Activated naive CD4-positive, alpha-beta T cell treated with anti-CD3 and anti-CD28 coated beads for 36 hours (primary cell): ENCODE results near the gene PLXNA1. TPM values are rescaled to one million over a fixed set of nuclear protein-coding genes. Genes with fewer than 3 reads are reported as not detected.
A peak's percentile ranks its signal among the peaks of the same experiment; 100 is the strongest.

Source experiments
- CTCF ChIA-PET: fragments of 350-600 bp; sonication (Branson Sonifier 250); formaldehyde crosslinking; loops from one replicate; lab custom pipeline; 2021; ENCODE audit warnings: antibody characterized with exemption; lab: Charles Lee
- DNase-seq: peaks from one replicate; pipeline ENCODE4 v3.0.0-alpha.2; 2020
- H3K27ac Mint-ChIP-seq: one replicate; pipeline ENCODE4 v1.8.0; 2021; ENCODE audit warnings: mild to moderate bottlenecking, mixed read lengths
- H3K27me3 Mint-ChIP-seq: one replicate; pipeline ENCODE4 v1.8.0; 2021; ENCODE audit warnings: low read depth, mixed read lengths
- H3K36me3 Mint-ChIP-seq: one replicate; pipeline ENCODE4 v1.8.0; 2021; ENCODE audit warnings: low read depth, mixed read lengths
- H3K4me1 Mint-ChIP-seq: one replicate; pipeline ENCODE4 v1.8.0; 2021; ENCODE audit warnings: low read depth, mixed read lengths
- H3K4me3 Mint-ChIP-seq: one replicate; pipeline ENCODE4 v1.8.0; 2021; ENCODE audit warnings: mild to moderate bottlenecking, moderate library complexity, mixed read lengths
- H3K9me3 Mint-ChIP-seq: one replicate; pipeline ENCODE4 v1.8.0; 2021; ENCODE audit warnings: mixed read lengths
- intact Hi-C: fragments of 100-400 bp; cut with micrococcal nuclease; formaldehyde crosslinking; loops from one replicate; pipeline ENCODE4 v1.15.1; 2023
- total RNA-seq, 2 experiments: library from RNA; stranded (reverse); gene quantifications; one replicate each; pipeline ENCODE4 v1.2.3, GENCODE V29; 2021

Gene PLXNA1
- total RNA-seq, 2 experiments from 2014 or later: 5.0 to 5.8 TPM

DNA sequence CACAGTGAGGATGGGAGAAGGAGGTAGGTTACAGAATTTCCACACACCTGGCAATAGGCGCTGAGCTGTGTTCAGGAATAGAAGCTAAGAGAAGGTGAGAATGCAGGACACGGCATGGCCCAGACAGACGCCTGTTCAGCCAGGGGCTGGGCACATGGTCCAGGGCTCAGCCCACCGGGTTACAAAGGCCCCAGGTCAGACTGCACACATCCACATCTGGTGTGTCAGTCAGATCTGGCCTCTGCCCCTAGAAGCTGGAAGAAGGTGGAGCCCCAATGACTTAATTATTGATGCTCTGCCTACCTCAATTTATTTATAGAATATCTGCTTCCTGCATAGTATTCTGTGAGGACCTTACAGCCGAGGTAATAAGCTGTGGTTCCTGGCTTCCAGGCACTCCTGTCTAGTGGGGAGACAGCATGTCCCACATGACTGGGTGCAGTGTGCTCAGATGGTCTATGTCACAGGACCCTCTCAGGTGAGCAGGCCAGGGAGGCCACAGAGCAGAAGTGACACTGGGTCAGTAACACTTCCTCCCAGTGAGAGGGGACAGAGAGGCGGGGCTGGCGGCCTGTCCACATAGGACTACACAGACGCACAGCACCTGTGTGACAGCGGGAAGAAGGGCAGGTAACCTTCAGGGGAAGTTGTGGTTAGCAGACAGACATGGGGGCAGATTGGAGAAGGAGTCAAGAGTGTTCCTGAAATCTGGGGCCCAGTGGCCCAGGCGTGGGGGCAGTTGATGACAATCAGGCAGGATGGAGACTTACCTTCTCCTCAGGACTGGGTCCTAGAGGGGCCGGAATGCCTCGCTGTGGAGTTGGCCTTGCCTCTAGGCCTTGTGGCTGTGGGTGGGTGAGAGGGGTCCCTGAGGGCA is 38.6 kb upstream of the PLXNA1 start:
- no peaks in the 10 kb centered on the region for H3K4me1 Mint-ChIP-seq
- CTCF ChIA-PET: interaction anchor here (1.1 kb wide), 1 partner anchor 16 kb away, joined by 3 read pairs; no protein-coding TSS in a partner anchor
- peaks cover 4% of the 10 kb centered on the region for H3K36me3 Mint-ChIP-seq
- intact Hi-C loops: no loop called here
- no peaks in the 10 kb centered on the region for H3K9me3 Mint-ChIP-seq
- H3K4me3 Mint-ChIP-seq: no peak overlapping the region
- DNase-seq: no peak
- H3K27me3 Mint-ChIP-seq: no peaks in the 10 kb centered on the region
- H3K27ac Mint-ChIP-seq: no peak overlapping the region

DNA sequence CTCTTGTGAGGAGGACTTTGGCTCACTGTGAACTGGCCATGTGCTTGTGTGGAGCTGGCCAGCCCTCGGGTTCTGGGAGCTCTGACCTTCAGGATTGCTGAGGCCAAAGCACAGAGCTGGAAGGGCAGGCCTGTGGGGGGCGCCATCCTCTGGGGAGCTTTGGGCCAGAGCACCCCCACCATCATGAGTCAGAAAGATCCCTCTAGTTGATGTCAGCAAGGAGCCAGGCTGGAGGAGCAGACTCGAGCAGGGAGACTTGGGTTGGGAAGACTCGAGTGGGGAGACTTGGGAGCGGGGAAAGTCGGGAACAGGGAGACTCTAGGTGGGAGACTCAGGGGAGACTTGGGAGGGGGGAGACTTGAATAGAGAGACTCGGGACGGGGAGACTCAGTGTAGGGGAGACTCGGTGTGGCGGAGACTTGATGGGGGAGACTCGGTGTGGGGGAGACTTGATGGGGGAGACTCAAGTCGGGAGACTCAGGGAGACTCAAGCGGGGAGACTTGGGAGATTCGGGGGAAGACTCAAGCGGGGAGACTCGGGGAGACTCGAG is 37.7 kb upstream of the PLXNA1 start:
- Mint-ChIP-seq H3K27ac (no peak overlapping the region), H3K27me3 (no peaks in the 10 kb centered on the region), H3K4me3 (no peak overlapping the region), H3K36me3 (peaks cover 4% of the 10 kb centered on the region), H3K9me3 (no peaks in the 10 kb centered on the region), H3K4me1 (no peaks in the 10 kb centered on the region)
- CTCF ChIA-PET: interaction anchor here (1.1 kb wide), 1 partner anchor 17 kb away, joined by 3 read pairs; no protein-coding TSS in a partner anchor
- DNase-seq: no peak
- intact Hi-C loops: no loop called here

DNA sequence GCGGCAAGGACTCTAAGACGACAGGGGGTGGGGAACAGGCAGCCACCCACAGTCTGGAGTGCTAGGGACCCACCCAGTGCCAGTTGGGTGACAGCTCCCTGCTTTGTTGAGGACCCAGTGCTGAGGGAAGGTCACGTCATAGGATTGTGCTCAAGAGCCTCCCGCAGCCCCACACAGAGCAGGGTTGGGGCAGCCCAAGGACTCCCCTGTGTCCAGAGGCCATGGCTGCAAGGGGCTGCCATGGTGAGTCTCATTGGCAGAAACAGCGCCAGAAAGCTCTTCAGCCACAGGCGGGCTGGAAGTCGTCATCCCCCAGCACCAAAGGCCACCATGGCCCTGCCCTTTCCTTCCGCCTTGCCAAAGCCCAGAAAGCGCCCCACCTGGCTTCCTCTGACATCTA is 37.0 kb upstream of the PLXNA1 start:
- peaks cover 4% of the 10 kb centered on the region for H3K36me3 Mint-ChIP-seq
- H3K9me3 Mint-ChIP-seq: no peaks in the 10 kb centered on the region
- intact Hi-C loops: no loop called here
- CTCF ChIA-PET: no interaction called here
- no peak for DNase-seq
- no peaks in the 10 kb centered on the region for H3K27me3 Mint-ChIP-seq
- no peak overlapping the region for H3K4me3 Mint-ChIP-seq
- no peaks in the 10 kb centered on the region for H3K4me1 Mint-ChIP-seq
- no peak overlapping the region for H3K27ac Mint-ChIP-seq

DNA sequence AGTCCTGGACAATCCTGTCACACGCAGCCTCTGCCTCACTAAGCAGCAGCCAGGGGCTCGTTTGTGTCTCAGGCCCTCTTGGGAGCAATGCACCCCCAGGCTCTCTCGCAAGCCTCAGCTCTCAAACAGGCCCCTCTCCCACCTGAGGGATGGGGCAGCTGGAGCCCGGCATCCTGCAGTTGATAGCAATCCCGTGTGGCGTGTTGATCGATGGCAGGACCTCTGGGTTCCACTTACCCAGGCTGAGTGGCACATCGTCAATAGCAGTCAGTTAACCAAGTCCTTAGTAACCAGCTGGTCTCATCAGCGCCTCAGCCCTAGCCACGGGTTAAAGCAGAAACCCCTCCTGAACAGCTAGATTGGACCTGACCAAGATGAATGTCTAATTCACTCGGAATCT is 36.5 kb upstream of the PLXNA1 start:
- Mint-ChIP-seq H3K27ac (no peak overlapping the region), H3K4me1 (no peaks in the 10 kb centered on the region), H3K36me3 (peaks cover 4% of the 10 kb centered on the region), H3K9me3 (no peaks in the 10 kb centered on the region), H3K27me3 (no peaks in the 10 kb centered on the region), H3K4me3 (no peak overlapping the region)
- DNase-seq: no peak
- CTCF ChIA-PET: no interaction called here
- intact Hi-C loops: no loop called here

DNA sequence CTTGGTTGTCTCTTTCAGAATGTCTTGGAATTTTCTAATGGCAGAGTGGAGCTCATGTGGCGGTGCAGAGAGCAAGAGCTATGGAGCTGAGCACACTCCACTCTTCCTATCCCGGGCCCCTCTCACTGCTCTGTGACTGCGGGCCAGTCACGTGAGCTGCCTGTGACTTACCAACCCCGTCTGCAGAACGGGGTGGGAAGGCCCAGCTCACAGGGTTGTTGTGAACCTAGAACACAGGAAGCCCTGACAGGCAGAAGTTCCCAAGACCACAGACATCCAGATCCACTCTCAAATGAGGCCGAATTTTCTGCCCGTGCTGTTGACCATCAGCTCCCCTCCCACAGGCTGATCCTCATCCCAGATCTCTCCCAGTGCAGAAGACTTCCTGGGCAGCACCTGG is 35.5 kb upstream of the PLXNA1 start:
- H3K4me3 Mint-ChIP-seq: no peak overlapping the region
- DNase-seq: no peak
- H3K9me3 Mint-ChIP-seq: no peaks in the 10 kb centered on the region
- H3K4me1 Mint-ChIP-seq: no peaks in the 10 kb centered on the region
- H3K27ac Mint-ChIP-seq: no peak overlapping the region
- intact Hi-C loops: no loop called here
- H3K27me3 Mint-ChIP-seq: no peaks in the 10 kb centered on the region
- CTCF ChIA-PET: no interaction called here
- H3K36me3 Mint-ChIP-seq: peaks cover 4% of the 10 kb centered on the region

DNA sequence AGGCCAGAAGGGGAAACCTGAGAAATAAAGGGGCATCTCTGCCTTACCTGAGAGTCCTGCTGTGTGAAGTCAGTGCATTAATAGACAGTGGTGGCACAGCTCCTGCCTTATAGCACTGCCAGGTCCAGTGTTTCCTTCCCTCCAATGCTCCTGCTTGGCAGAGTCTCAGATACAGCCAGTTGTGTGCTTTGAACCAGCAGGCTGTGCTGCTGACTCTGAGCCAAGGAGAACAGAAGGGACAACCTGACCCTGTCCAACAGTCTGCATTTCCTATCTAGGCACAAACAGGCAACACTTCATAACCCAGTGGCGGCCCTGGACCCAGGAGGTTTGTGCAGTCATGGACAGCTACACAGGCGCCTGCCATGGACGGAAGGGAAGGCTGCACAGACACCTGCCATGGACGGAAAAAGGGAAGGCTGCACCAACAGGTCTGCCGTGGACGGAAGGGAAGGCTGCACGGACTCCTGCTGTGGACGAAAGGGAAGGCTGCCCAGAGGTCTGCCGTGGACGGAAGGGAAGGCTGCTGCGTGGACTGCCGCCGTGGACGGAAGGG is 33.9 kb upstream of the PLXNA1 start:
- Mint-ChIP-seq H3K4me3 (no peak overlapping the region), H3K27ac (no peak overlapping the region), H3K27me3 (no peaks in the 10 kb centered on the region), H3K9me3 (no peaks in the 10 kb centered on the region), H3K36me3 (peaks cover 4% of the 10 kb centered on the region), H3K4me1 (no peaks in the 10 kb centered on the region)
- DNase-seq: no peak
- CTCF ChIA-PET: no interaction called here
- intact Hi-C loops: no loop called here

DNA sequence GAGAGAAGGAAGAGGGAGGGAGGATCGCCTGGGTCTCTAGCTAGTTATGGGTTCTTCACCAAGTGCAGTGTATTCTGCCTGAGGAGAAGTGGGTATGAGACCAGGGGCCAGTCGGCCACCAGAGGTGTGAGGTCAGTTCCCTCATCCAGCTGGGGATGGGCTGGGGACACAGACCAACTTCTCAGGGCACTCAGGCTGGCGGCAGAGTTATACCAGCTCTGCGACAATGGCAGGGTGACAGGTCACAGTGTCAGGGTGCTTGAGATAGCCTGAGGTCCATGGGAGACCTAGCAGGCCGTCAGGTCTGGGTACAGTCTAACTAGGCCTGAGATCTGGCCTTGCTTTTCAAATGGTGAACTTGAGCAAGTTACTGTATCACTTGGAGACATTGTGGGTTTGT is 31.4 kb upstream of the PLXNA1 start:
- Mint-ChIP-seq H3K9me3 (no peaks in the 10 kb centered on the region), H3K27me3 (no peaks in the 10 kb centered on the region), H3K27ac (no peak overlapping the region), H3K4me3 (no peak overlapping the region), H3K4me1 (no peaks in the 10 kb centered on the region), H3K36me3 (peaks cover 4% of the 10 kb centered on the region)
- intact Hi-C loops: no loop called here
- DNase-seq: no peak
- CTCF ChIA-PET: no interaction called here

DNA sequence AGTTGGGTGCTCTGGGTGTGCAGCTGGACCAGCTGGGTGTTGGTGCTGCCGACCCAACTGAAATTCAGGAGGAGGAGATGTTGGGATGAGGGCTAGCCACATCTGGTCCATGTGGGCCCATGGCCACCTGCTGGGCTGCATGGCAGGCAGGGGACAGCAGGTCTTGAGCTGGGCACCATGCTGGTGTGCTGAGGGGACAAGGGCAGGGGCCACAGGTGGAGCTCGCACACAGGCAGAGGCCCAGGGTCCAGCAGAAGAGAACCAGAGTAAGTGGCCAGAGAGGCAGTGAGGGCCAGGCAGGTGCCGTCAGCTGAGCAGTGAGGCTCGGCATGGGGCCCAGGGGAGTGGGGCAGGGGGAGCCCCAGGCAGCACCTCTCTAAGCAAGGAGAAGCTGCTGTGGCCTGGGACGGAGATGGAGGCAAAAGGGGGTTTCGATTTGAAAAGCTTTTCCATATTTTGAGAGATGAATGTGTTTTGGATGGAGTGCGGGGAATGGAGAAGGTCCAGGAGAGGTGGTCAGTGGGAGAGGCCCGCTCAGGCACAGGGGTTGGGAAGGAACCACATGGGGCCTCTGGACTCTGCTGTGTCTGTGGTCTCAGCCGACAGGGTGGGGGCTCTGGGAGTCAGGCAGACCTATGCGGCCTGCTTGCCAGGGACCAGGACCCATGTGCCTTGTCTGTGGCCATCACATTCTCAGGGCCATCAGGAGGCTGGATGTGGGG is 30.5 kb upstream of the PLXNA1 start:
- intact Hi-C loops: no loop called here
- Mint-ChIP-seq H3K9me3 (no peaks in the 10 kb centered on the region), H3K27me3 (no peaks in the 10 kb centered on the region), H3K36me3 (peaks cover 4% of the 10 kb centered on the region), H3K4me3 (no peak overlapping the region), H3K4me1 (no peaks in the 10 kb centered on the region), H3K27ac (no peak overlapping the region)
- CTCF ChIA-PET: no interaction called here
- DNase-seq: no peak

DNA sequence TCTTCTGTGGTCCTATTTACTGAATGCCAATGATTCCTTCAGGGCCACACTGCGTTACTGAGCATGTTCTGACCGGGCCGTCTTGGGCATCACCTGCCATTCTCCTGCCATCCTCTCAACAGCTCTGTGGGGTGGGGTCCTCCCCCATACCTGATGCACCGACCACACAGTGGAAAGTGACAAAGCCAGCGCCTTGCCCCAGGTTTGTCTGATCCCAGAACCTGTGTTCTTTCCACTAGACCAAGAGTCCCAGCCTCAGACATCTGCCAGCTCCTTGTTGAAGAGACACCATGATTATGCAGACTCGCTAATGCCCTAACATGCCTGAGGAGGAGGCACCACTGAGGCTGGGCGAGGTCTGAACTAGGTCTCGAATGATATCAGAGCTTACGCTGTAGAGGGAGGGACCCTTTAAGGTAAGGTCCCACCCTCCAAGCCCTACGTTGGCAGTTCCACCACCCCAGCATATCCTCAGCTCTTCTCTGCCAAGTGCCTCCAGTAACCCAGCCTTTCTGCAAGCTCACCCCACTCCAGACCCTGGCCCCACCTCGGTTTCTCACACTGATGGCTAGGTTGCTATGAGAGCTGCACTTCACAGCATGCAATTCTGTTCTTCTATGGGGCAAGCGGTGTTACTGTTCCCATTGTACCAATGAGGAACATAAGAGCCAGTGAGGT is 29.8 kb upstream of the PLXNA1 start:
- Mint-ChIP-seq H3K36me3 (peaks cover 4% of the 10 kb centered on the region), H3K9me3 (no peaks in the 10 kb centered on the region), H3K27me3 (no peaks in the 10 kb centered on the region), H3K4me1 (no peaks in the 10 kb centered on the region), H3K27ac (no peak overlapping the region), H3K4me3 (no peak overlapping the region)
- DNase-seq: no peak
- intact Hi-C loops: no loop called here
- CTCF ChIA-PET: no interaction called here

DNA sequence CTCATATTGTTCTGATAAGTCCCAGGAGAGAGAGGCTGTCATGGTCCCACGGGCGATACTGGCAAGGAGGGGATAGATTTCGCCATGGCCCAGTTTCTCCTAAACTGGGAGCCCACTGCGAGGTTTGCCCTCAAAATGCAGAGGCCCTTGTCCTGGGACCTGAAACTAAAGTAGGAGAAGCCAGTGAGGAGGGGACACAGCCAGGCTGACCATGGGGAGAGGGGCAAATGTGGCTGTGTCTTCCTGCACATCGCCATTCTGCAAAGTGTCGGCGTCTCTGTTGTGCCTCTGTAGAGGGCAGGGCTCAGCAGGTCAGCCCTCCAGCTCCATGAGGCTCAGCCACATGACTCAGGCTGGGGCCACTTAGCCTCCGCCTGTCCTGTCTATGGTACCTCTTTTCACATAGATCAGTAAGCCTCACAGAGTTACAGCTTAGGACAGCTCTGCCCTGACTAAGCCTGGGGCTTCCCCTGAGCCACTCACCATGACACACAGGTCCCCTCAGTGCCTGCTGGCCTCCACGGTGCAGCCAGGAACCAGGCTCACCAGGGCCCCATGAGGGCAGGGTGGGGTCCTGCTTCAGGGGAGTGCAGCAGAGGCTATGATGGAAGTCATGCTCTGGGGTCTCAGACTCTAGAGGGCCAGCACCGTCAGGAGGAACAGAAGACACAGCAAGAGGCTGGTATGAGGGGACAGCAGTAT is 28.6 kb upstream of the PLXNA1 start:
- no peaks in the 10 kb centered on the region for H3K27me3 Mint-ChIP-seq
- DNase-seq: peak; percentile 31
- no peaks in the 10 kb centered on the region for H3K4me1 Mint-ChIP-seq
- H3K27ac Mint-ChIP-seq: no peak overlapping the region
- CTCF ChIA-PET: no interaction called here
- no peak overlapping the region for H3K4me3 Mint-ChIP-seq
- H3K36me3 Mint-ChIP-seq: no peaks in the 10 kb centered on the region
- no peaks in the 10 kb centered on the region for H3K9me3 Mint-ChIP-seq
- intact Hi-C loops: no loop called here

DNA sequence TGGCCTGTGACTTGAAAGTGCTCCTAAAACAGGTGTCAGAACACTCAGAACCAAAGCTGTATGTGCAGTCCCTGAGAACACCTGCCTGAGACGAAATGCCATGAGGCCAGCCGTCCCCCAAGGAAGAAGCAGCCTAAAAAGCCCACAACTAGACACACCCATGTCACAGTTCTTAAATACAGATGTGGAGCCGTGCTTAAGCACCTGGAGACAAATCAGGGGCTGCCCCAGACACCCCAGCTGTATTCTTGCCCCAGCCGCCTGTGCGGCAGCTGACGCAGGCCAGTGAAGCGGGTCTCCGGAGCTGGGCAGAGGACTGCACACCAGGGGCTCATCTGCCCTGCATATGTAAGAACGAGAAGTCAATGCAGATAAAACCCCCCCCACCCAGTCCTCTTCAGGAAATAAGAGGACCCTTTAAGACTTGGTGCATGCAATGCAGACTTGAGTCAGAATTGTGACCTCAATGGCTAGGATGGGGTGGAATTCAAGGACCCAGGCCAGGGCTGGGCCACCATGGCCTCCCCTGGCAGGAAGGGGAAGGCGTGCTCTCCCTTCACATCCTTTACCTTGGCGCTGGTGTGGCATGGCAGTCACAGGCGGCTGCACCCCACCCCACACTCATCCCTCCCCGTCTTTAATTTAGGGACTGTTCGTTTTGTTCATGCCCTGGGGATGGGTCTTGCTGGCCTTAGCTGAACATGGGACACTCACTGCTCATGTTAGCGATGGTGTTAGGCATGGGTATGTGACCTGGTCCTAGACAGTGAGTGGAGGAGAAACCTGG is 27.7 kb upstream of the PLXNA1 start:
- H3K27ac Mint-ChIP-seq: no peak overlapping the region
- no peaks in the 10 kb centered on the region for H3K27me3 Mint-ChIP-seq
- no peak overlapping the region for H3K4me3 Mint-ChIP-seq
- DNase-seq: no peak
- no peaks in the 10 kb centered on the region for H3K9me3 Mint-ChIP-seq
- H3K4me1 Mint-ChIP-seq: no peaks in the 10 kb centered on the region
- intact Hi-C loops: no loop called here
- no peaks in the 10 kb centered on the region for H3K36me3 Mint-ChIP-seq
- CTCF ChIA-PET: interaction anchor here (1.2 kb wide), 1 partner anchor 501 kb away, joined by 3 read pairs; no protein-coding TSS in a partner anchor
